NCI-H1048 (cell line): ENCODE results near the gene CHMP6.

Experiments
- DNase-seq: peaks from one replicate; lab custom pipeline; 2025; lab: John Stamatoyannopoulos, UW

The CHMP6 gene

GRCh38 chr17:80991645-80992076, at the start of gene CHMP6:
TSS of gene CHMP6 (plus strand) at chr17:80991841. CDS start at chr17:80991919, 78 bp downstream.
- peak; percentile 48 for DNase-seq

- no peak for DNase-seq
These were observed 49.0 kb upstream of the CHMP6 start for GRCh38 chr17:80942423-80943345.

GRCh38 chr17:80943346-80944145, 48.1 kb upstream of the CHMP6 start:
- DNase-seq: no peak

GRCh38 chr17:80944326-80944725, 47.3 kb upstream of the CHMP6 start:
- DNase-seq: no peak

GRCh38 chr17:80945736-80946135, 45.9 kb upstream of the CHMP6 start:
- DNase-seq: no peak

GRCh38 chr17:80946449-80946848, 45.2 kb upstream of the CHMP6 start:
- DNase-seq: no peak

GRCh38 chr17:80947200-80947940, 44.3 kb upstream of the CHMP6 start:
- no peak for DNase-seq

GRCh38 chr17:80948019-80948975, 43.3 kb upstream of the CHMP6 start:
- no peak for DNase-seq

- no peak for DNase-seq
These were observed 42.6 kb upstream of the CHMP6 start for GRCh38 chr17:80948976-80949450.

GRCh38 chr17:80949451-80950421, 41.9 kb upstream of the CHMP6 start:
- no peak for DNase-seq

GRCh38 chr17:80950466-80951120, 41.0 kb upstream of the CHMP6 start:
- DNase-seq: no peak

GRCh38 chr17:80951121-80952090, 40.2 kb upstream of the CHMP6 start:
- no peak for DNase-seq

GRCh38 chr17:80952291-80952690, 39.4 kb upstream of the CHMP6 start:
- DNase-seq: no peak

- no peak for DNase-seq
These were observed 37.9 kb upstream of the CHMP6 start for GRCh38 chr17:80953471-80954315.

GRCh38 chr17:80955078-80955477, 36.6 kb upstream of the CHMP6 start:
- DNase-seq: no peak

- DNase-seq: no peak
These were observed 35.9 kb upstream of the CHMP6 start for GRCh38 chr17:80955671-80956280.
